Activated naive CD8-positive, alpha-beta T cell treated with anti-CD3 and anti-CD28 coated beads, Interleukin-2, amount 50 U/mL, for 16 hours (primary cell): Measurements from ENCODE around the gene DGLUCY.
A peak's percentile ranks its signal among the peaks of the same experiment; 100 is the strongest.
"Not testable (repeated sequence)": the region's sequence is repeated elsewhere in the genome, so short reads cannot be mapped to it uniquely, and the experiment has no call there.

ENCODE experiments used
- DNase-seq: peaks from one replicate; pipeline ENCODE4 v3.0.0-alpha.2; 2020; ENCODE audit warnings: low read depth, low spot score

The DGLUCY gene

DNA sequence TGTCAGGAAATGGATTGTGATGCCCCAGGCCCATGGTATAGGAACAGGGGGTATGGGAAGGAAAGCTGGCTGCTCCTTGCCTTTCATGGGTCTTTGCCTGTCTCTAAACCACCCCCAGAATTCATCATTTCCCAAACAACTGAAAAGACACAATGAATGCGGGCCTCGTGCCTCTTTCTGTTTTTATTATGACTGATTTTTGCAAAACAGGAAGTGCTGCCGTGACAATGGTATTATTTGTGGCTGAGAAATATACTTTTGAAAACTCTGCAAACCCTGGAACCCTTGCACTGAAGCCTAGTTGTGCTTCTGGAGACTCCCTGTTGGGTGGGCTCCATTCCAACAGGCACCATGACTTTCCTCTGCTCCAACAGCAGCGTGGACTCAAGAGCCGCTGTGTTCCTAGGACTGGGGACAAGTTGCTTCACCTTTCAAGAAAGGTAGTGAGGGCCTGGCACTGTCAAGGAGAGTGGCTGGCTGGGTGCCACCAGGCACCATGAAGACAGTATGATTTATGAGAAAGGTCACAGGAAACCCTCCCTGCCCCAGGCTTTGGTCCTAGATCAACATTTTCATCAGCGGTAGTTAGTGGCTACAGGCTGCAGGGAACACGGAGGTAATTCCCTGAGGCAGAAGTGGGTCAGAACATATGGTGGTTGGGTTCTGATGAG, 4.8 kb upstream of the DGLUCY start:
- DNase-seq = no peak

DNA sequence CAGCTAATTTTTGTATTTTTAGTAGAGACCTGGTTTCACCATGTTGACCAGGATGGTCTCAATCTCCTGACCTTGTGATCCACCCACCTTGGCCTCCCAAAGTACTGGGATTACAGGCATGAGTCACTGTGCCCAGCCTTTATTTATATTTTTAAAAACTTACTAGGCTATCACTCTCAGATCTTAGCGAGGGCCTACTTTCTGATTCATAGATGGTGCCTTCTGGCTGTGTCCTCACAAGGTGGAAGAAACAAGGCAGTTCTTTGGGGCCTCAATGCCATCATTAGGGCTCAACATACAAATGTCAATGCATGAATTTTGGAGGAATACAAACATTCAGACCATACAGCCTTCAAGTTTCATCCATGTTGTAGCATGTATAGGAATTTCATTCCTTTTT, 2.4 kb upstream of the DGLUCY start:
- DNase-seq = no peak

GRCh38 chr14:91112194-91112593, 1.7 kb upstream of the DGLUCY start:
- no peak for DNase-seq

- DNase-seq = peak; percentile 20
Observed at GRCh38 chr14:91114079-91115065, 499 bp downstream of the DGLUCY start.

- no peak for DNase-seq
Observed at GRCh38 chr14:91115986-91116770, 2.3 kb downstream of the DGLUCY start.

DNA sequence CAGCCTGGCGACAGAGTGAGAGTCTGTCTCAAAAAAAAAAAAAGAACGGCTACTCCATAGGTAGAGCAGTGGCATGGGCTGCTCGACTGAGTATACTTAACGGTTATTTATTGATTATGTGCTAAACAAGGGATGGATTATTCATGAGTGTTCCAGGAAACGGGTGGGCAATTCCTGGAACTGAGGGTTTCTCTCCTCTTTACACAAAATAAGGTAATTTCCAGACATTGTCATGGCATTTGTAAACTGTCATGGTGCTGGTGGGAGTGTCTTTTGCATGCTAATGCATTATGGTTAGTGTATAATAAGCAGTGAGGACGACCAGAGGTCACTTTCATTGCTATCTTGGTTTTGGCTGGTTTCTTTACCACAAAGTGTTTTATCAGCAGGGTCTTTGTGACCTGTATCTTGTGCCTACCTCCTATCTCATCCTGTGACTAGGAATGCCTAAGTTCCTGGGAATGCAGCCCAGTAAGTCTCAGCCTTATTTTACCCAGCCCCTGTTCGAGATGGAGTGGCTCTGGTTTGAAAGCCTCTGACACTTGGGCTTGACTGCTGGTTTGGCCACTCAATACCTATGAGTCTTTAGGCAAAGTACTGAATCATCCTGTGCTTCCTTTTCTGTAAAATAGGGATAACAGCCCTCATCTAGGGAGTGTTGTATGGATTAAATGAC, 3.2 kb downstream of the DGLUCY start:
- no peak for DNase-seq

GRCh38 chr14:91117960-91118359, 4.1 kb downstream of the DGLUCY start:
- no peak for DNase-seq

DNA sequence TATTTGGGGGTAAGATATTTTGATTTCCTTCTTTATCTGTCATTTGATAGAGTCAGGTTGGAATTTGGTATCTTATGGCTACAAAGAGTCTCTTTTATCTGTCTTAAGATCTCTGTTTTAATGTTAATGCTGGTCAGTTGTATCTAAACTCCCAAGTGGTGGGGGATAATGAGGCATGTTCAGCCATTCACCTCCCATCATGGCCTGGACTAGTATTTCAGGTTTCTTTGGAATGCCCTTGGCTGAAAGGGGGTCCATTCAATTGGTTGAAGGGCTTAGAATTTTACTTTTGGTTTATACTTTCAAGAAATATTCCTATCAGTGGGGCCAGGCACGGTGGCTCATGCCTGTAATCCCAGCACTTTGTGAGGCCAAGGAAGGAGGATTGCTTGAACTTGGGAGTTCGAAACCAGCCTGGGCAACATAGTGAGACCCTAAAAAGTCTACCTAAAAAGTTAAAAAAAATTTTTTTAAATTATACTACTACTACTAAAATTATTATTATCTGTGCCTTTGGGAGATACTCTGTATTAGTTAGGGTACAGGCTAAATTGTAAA, 4.7 kb downstream of the DGLUCY start:
- no peak for DNase-seq

GRCh38 chr14:91119556-91120311, 5.9 kb downstream of the DGLUCY start:
- no peak for DNase-seq

DNA sequence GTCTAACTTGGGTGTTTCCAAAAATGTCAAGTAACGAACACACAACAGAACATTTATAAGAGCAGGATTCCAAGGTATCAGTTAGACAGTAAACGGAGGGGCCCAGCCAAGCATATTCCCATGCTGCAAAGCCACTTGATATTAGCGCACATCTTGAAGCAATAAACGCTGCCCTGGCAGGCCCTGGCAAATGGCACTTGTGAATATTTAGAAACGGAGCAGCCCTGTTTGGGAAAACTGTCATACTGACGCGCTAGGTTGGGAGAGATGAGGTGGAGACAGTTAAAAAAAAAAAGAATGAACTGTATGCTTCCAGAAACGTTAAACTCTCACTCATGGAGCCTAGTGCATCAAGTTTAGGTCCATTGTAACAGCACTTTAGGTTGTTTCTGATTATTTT, 9.3 kb downstream of the DGLUCY start:
- DNase-seq = no peak

DNA sequence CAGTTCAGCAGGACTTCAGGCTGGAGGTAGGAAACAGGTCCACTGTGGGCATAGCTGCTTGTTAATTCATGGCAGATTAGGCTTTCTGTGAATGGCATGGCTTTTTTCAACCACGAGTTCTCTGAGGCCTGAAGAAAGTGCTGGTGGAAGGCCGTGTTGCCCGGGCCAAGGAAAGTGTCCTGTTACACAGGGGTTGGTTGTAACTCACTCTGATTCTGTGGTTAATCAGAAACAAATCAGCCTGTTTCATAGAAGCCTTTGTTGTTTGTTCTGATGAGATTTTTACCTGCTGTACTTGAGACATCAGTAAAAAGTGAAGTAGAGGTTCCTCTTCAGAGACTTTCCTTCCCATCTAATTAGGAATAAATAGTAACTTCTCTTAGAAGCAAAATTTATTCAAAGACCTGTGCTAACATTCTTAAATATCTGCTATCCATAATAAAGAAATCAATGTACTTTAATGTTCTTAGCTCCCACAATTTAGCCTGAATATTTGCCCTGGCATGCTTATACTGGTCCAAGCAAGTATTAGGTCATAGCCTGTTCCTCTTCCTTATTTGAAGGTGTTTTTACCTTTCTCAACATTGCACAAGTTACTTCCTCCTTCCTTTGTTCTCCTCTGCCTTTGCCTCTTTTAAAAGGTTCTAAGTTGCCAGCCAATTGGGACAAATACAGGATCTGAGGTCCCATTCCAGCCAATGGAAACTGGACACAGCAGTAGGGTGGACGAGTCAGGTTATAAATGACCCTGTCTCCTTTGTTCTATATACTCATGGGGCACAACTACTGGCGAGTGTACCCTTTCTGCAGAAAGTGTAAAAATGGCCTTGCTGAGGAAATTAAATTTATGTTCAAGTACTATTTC, 10.8 kb downstream of the DGLUCY start:
- not testable (repeated sequence) for DNase-seq

DNA sequence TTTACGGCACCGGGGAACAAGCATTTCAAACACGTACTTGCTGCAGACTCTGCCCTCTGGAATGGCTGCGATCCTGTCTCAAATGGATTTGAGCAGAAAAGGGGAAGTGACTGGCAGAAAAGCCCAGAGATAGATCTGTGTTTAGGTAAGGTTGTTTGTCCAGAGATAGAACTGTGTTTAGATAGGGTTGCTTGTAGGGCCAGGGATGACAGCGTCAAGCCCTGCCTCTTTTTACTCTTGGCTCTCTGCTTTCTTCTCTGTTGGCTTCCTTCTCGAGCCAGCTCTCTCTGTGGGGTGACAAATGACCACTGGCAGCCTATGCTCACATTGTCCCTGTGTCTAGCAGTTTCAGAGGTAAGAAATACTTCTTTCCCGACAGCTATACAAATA, 11.4 kb downstream of the DGLUCY start:
- DNase-seq = no peak

DNA sequence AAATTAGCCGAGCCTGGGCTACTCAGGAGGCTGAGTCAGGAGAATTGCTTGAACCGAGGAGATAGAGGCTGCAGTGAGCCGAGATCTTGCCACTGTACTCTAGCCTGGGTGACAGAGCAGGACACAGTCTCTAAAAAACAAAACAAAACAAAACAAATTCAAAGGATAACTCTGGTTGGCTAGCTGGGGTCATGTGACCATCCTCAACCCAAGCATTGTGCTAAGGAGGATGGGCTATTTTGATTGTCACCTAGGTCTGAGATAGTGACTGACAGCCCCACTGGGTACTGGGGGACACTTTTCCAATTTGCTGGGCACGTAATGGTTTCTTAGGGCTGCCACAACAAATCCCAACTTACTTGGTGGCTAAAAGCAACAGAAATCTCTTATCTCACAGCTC, 11.9 kb downstream of the DGLUCY start:
- no peak for DNase-seq

- DNase-seq = no peak
Observed at GRCh38 chr14:91126761-91127160, 12.9 kb downstream of the DGLUCY start.

GRCh38 chr14:91127401-91127801, 13.5 kb downstream of the DGLUCY start:
- DNase-seq = no peak

- no peak for DNase-seq
Observed at GRCh38 chr14:91127924-91128323, 14.1 kb downstream of the DGLUCY start.

DNA sequence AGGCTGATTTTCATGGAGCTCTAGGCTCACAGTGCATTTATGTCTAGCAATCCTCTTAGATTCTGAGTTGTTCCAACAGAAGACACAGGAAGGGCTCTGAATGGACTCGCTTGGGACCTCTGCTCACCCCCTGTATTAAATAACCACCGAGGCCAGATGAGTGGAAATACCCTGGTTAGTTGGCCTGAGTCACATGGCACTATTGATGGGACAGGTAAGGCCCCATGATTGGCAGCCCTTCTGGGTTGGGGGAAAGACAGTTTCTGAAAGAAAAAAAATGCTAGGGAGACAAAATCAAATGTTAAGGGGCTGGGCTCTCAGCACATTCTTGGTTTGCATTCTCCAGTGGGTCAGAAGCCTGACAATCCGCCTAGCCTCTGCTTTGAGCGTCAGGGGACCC, 14.8 kb downstream of the DGLUCY start:
- DNase-seq = no peak

DNA sequence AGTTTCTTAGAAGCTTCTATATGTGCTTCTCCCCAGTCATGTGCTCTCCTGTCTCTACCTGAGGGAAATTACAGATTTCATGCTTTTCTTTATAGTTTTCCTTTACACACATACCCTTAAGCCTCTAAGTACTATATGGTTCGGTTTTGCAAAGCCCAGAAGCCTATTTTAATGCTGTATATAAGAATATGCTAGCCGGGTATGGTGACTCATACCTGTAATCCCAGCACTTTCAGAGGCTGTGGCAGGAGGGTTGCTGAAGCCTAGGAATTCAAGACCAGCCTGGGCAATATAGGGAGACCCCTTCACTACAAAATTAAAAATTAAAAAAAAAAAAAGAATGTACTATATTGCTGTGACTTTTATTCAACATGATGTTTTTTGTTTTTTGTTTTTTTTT, 15.4 kb downstream of the DGLUCY start:
- no peak for DNase-seq

DNA sequence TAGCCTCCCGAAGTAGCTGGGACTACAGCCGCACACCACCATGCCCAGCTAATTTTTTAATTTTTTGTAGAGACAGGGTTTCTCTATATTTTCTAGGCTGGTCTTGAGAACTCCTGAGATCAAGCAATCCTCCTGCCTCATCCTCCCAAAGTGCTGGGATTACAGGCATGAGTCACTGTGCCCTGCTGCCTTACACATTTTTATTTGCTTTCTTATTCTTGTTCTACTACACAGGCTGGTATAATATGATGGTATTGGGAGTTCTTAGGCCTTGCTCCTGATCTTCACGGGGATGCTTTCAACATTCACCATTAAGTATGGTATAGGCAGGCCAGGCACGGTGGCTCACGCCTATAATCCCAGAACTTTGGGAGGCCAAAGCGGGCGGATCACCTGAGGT, 21.2 kb downstream of the DGLUCY start:
- no peak for DNase-seq
